SW480 (cell line): Measurements from ENCODE around the gene GM2A.

Experiments used
- DNase-seq: peaks from one replicate; pipeline ENCODE4 v3.0.0-alpha.2; 2016; ENCODE audit warnings: low spot score

GM2A gene

GRCh38 chr5:151252762-151253604 is at the start of gene GM2A:
Gene GM2A, plus strand, starts transcription at chr5:151253185. Its CDS starts 32 bp downstream, at chr5:151253217.
- peak; percentile 100 for DNase-seq

- DNase-seq = no peak
These were observed 48.9 kb upstream of the GM2A start for GRCh38 chr5:151204051-151204450.

- no peak for DNase-seq
These were observed 47.6 kb upstream of the GM2A start for GRCh38 chr5:151205411-151205810.

DNA sequence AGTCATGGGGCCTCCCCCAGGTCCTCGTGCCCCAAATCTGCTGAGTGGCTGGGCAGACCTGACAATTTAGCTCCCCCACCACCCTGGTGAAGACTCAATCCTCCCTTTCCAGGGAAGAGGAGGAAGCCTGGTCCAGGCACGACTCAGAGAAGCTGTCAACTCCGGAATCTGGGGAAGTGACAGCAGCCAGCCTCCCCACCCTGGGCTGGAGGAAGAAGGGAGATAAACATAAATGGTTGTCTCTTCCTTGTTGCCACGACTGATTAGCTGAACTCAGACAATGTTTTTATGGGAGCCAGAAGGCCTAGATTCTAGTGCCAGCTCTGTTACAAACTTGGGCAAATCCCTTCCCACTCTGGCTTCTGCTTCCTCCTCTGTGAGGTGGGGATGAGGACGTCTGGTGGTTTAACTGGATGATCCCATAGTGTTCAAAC is 44.5 kb upstream of the GM2A start:
- no peak for DNase-seq

DNA sequence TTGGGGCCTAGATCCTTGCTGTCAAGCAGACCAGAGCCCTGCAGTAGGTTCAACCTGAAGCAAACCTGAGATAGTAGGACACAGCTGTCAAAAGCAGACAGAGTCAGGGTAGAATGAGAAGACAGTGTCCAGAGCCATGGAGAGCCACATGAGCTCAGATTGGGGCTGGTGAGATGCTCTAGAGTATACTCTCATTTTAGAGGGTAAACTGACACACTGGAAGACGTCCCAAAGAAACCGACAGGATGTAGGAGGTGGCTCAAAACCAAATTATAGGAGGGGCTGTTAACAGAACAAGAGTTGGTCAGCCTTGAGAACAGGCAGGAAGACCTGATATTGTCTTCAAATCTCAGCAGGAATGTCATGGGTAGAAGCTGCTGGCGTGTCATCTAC is 40.6 kb upstream of the GM2A start:
- DNase-seq = no peak

- DNase-seq = peak; percentile 81
These were observed 39.0 kb upstream of the GM2A start for GRCh38 chr5:151213803-151214613.

DNA sequence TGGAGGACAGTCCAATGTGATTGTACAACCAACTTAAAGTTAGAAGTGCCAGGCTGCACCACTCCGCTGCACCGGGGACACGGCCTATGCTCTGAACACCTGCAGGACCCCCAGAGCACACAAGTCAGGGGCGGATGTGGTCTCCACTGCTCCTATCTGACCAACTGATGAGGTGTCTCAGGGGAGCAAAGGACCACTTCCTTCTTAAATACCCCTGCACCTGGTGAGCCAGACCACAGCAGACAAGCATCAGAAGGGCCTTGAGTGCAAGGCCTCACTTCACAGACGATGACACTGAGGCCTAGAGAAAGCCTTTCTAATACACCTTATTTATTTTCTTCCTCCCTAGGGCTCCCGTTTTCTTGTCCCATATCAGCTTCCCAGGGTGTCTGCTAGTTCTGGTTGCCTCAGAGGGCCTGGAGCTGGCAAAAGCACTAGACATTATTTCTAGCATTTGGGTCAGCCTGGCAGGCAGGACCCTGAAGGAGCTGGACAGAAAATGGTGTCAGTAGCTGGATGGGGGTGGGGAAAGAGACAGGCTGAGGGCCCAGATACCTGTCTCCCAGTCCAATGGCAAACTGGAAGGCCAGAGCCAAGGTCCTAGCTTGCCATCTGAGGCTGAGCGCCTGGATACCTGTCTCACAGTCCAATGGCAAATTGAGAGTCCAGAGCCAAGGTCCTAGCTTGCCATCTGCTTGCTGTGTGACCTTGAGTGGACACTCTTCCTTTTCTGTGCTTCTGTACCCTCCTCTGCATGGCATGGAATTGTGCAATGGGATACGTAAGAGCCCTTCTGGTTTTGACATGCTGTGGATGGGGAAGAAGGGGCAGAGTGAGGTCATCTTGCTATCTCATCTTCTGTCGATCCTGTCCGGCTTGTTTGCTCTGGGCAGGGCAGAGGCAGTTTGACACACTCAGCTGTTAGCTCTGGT is 38.1 kb upstream of the GM2A start:
- DNase-seq = no peak

GRCh38 chr5:151215546-151215880 is 37.5 kb upstream of the GM2A start:
- DNase-seq = no peak

- DNase-seq = no peak
These were observed 36.2 kb upstream of the GM2A start for GRCh38 chr5:151216781-151217180.

- no peak for DNase-seq
These were observed 34.8 kb upstream of the GM2A start for GRCh38 chr5:151218177-151218576.

- no peak for DNase-seq
These were observed 33.8 kb upstream of the GM2A start for GRCh38 chr5:151219138-151219537.

GRCh38 chr5:151219789-151220188 is 33.2 kb upstream of the GM2A start:
- DNase-seq = no peak

GRCh38 chr5:151221574-151221973 is 31.4 kb upstream of the GM2A start:
- DNase-seq = no peak

GRCh38 chr5:151222054-151222789 is 30.8 kb upstream of the GM2A start:
- DNase-seq = no peak

DNA sequence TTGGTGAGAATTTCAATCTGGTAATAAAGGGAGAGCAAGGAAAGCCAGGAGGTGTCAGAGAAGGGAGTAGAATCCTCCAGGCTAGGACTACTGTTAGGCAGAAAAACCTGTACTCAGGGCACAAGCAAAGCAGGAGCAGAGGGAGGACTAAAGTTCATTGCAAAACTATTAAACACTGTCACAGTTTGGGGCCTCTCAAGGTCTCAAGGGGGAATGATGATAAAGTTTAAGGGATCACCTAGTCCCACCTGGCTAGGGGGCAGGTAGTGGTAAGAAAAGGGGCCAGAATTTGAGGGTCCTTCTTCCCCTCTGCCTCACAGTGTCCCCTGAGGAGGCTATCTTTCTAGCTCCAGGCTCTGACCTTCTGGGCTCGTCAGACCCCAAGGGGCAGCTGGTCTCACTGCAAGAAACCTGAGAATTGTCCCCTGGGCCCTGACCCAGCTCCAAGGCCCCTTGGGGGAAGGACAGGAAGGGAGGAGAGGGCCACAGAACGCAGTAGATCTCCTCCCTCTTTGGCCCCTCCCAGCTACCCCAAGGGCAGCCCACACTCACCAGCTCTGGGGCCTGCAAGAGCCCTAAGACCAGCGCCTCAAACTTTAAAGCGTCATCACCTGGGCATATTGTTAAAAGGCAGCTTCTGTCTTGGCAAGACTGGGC is 30.1 kb upstream of the GM2A start:
- DNase-seq = no peak

GRCh38 chr5:151223447-151224264 is 29.3 kb upstream of the GM2A start, which contains the start of gene CCDC69:
Gene CCDC69, minus strand, starts transcription at chr5:151224092. Its CDS starts 122 bp downstream, at chr5:151223970.
- DNase-seq = peak; percentile 82

- DNase-seq = no peak
These were observed 28.6 kb upstream of the GM2A start for GRCh38 chr5:151224372-151224771.

GRCh38 chr5:151225071-151225470 is 27.9 kb upstream of the GM2A start:
- no peak for DNase-seq

DNA sequence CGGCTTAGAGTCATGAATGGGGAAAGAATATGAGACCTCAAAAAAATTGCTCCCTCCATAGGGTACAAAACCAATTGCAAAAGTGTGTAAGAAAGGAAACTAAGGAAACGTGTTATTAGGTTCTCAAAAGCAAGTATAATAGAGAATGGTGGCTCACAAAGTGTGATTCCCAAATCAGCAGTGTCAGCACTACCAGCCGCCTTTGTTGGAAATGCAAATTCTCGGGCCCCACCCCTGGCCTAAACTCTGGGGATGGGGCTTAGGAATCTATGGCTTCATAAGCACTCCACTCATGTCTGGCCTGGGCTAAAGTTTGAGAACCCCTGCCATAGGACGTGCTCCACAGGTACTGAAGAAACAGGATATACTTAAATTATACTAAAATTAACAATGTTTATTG is 27.5 kb upstream of the GM2A start:
- DNase-seq = no peak

DNA sequence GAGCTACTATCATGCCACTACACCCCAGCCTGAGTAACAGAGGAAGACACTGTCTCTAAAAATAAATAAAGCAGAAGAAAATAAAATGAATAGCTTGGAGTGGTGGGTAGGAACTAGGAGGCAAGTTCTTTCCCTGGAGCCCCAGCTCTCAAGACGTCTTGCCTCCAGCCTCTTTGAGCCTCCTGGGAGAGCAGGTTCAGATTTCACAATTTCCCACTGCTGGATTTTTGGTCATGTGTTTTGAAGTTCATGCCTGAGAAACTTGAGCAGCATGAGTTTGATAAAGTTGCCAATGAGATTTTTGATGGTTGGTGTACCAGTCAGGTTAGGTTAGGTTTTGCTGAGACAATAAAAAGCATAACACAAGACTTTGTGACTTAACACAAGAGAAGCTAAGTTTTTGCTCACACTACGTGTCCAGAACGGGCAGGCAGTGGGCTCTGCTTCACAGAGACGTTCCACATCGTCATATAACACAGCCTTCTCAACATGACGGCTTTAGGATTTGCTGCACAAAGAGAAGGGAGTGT is 25.0 kb upstream of the GM2A start:
- DNase-seq = no peak
